Keratinocyte (primary cell): Measurements from ENCODE around the gene LRRC8D. TPM values are rescaled to one million over a fixed set of nuclear protein-coding genes. Genes with fewer than 3 reads are reported as not detected.

Experiments
- DNase-seq: peaks from one replicate; pipeline ENCODE4 v3.0.0-alpha.2; 2011; ENCODE audit warnings: low read depth, missing footprints, low spot score
- FAIRE-seq: peaks from 2 replicates; lab custom pipeline; 2011; peaks lifted over from hg19 to GRCh38; lab: Jason Lieb, UNC
- H2AFZ ChIP-seq: 2 replicates; pipeline ENCODE4 v1.6.0; 2012; ENCODE audit warnings: low read length, control low read depth, inconsistent platforms; ENCODE audit not compliant: control insufficient read depth
- H3K27ac ChIP-seq: 2 replicates; pipeline ENCODE4 v1.5.1; 2011; ENCODE audit warnings: low read length; ENCODE audit not compliant: control insufficient read depth, insufficient read depth
- H3K27me3 ChIP-seq: 3 replicates; pipeline ENCODE4 v1.6.0; 2011; ENCODE audit warnings: low read length; ENCODE audit not compliant: control insufficient read depth, insufficient read depth; ENCODE audit errors: extremely low read depth
- H3K36me3 ChIP-seq, 2 experiments: 2 replicates in 1 of 2; 3 replicates in 1 of 2; pipeline ENCODE4 v1.5.1; 2011; ENCODE audit warnings: low read length in 2 of 2, mild to moderate bottlenecking in 1 of 2; ENCODE audit not compliant: control insufficient read depth in 2 of 2, insufficient read depth in 2 of 2; ENCODE audit errors: extremely low read depth in 1 of 2
- H3K4me1 ChIP-seq: 3 replicates; pipeline ENCODE4 v1.5.1; 2011; ENCODE audit warnings: low read length; ENCODE audit not compliant: control insufficient read depth, insufficient read depth; ENCODE audit errors: extremely low read depth
- H3K4me2 ChIP-seq: 3 replicates; pipeline ENCODE4 v1.6.0; 2011; ENCODE audit warnings: low read depth, low read length; ENCODE audit not compliant: control insufficient read depth, insufficient read depth; ENCODE audit errors: extremely low read depth
- H3K4me3 ChIP-seq, 3 experiments: fragments of 200-600 bp in 1 of 3; sonication (generic) in 1 of 3; 2 replicates in 2 of 3; 3 replicates in 1 of 3; pipeline ENCODE4 v1.5.1; 2011 to 2016; ENCODE audit warnings: low read length in 3 of 3, mild to moderate bottlenecking in 3 of 3, control low read depth in 2 of 3, inconsistent platforms in 1 of 3, low read depth in 1 of 3, mixed read lengths in 1 of 3, mixed run types in 1 of 3, moderate library complexity in 1 of 3; ENCODE audit not compliant: control insufficient read depth in 2 of 3, insufficient read depth in 2 of 3; ENCODE audit errors: extremely low read depth in 1 of 3
- H3K79me2 ChIP-seq: 2 replicates; pipeline ENCODE4 v1.6.0; 2012; ENCODE audit warnings: low read length; ENCODE audit not compliant: control insufficient read depth, insufficient read depth
- H3K9ac ChIP-seq: 3 replicates; pipeline ENCODE4 v1.6.0; 2011; ENCODE audit warnings: low read length; ENCODE audit not compliant: control insufficient read depth, insufficient read depth; ENCODE audit errors: extremely low read depth
- H3K9me1 ChIP-seq: 3 replicates; pipeline ENCODE4 v1.6.0; 2011; ENCODE audit warnings: low read length; ENCODE audit not compliant: control insufficient read depth, insufficient read depth; ENCODE audit errors: extremely low read depth
- H3K9me3 ChIP-seq: 2 replicates; pipeline ENCODE4 v1.5.1; 2012; ENCODE audit warnings: low read depth, low read length; ENCODE audit not compliant: control insufficient read depth
- H4K20me1 ChIP-seq: 3 replicates; pipeline ENCODE4 v1.6.0; 2011; ENCODE audit warnings: low read length; ENCODE audit not compliant: control insufficient read depth, insufficient read depth; ENCODE audit errors: extremely low read depth
- EZH2 ChIP-seq: IDR thresholded peaks from one replicate; pipeline ENCODE4 v1.6.1; 2012; ENCODE audit warnings: inconsistent platforms, mild to moderate bottlenecking, low read length, moderate library complexity
- dilution Hi-C: fragments of 300-500 bp; cut with MboI; formaldehyde crosslinking; loops from one replicate; pipeline ENCODE4 v1.7.0; 2020; ENCODE audit warnings: low sequenced_read_pairs; ENCODE audit not compliant: extremely low pct_ligation_motif_present
- polyA plus RNA-seq, 5 experiments: library from polyadenylated mRNA; depleted of rRNA in 3 of 5; stranded (reverse) in 3 of 5; stranded (forward) in 1 of 5; unstranded in 1 of 5; fragments of >200 nt; gene quantifications; 1 replicate in 1 of 5; 2 replicates in 3 of 5; 3 replicates in 1 of 5; pipeline versions ENCODE4 v1.2.1 to v1.2.3, GENCODE V29; 2011 to 2012; ENCODE audit warnings: missing spikeins in 2 of 5, low read depth in 1 of 5, low replicate concordance in 1 of 5
- TF ChIP-seq, protein P1 (sequence below), 3 experiments: IDR thresholded peaks in 1 of 3; conservative IDR thresholded peaks in 1 of 3; optimal IDR thresholded peaks in 1 of 3; 2 replicates in 2 of 3; 3 replicates in 1 of 3; pipeline versions ENCODE3 to v1.5.1; 2011; ENCODE audit warnings: low read length in 3 of 3, mild to moderate bottlenecking in 3 of 3, moderate library complexity in 2 of 3, control low read depth in 1 of 3, inconsistent platforms in 1 of 3; ENCODE audit not compliant: insufficient read depth in 2 of 3; ENCODE audit errors: extremely low read depth in 1 of 3

The LRRC8D gene
- polyA plus RNA-seq, 1 donor (not counting 4 experiments of a cell fraction or from before 2014, with no cell fraction given): 54.7 TPM

DNA sequence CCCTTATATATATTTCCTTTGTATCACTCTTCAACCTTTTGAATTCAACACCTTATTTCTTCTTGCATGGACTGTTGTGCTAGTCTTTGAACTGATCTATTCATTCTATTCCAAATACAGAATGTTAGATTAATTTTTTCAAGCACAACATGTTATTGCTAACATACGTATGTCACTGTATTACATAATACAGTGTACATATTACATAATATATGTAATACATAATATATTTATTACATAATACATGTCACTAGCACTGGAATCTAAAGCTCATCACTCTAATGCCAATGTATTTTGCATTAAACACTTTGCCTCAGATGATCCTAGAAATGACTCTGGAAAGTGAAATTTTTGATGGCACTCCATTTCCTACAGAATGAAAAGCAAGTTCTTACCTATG is 59.8 kb downstream of the LRRC8D start:
- Histone ChIP-seq H3K27me3 (no peaks in the 10 kb centered on the region), H4K20me1 (no peaks in the 10 kb centered on the region), H3K4me3 (no peak overlapping the region), H3K9ac (no peak overlapping the region), H2AFZ (no peak overlapping the region), H3K36me3 (peaks cover 2 to 3% of the 10 kb centered on the region in 2 experiments), H3K27ac (no peak overlapping the region), H3K4me1 (peaks cover 24% of the 10 kb centered on the region), H3K9me3 (no peaks in the 10 kb centered on the region), H3K4me2 (no peak overlapping the region), H3K9me1 (no peaks in the 10 kb centered on the region), H3K79me2 (peaks cover 7% of the 10 kb centered on the region)
- dilution Hi-C loops: no loop called here
- FAIRE-seq (no peak), DNase-seq (no peak)
- TF ChIP-seq EZH2: no peak
- TF ChIP-seq, protein P1, sequence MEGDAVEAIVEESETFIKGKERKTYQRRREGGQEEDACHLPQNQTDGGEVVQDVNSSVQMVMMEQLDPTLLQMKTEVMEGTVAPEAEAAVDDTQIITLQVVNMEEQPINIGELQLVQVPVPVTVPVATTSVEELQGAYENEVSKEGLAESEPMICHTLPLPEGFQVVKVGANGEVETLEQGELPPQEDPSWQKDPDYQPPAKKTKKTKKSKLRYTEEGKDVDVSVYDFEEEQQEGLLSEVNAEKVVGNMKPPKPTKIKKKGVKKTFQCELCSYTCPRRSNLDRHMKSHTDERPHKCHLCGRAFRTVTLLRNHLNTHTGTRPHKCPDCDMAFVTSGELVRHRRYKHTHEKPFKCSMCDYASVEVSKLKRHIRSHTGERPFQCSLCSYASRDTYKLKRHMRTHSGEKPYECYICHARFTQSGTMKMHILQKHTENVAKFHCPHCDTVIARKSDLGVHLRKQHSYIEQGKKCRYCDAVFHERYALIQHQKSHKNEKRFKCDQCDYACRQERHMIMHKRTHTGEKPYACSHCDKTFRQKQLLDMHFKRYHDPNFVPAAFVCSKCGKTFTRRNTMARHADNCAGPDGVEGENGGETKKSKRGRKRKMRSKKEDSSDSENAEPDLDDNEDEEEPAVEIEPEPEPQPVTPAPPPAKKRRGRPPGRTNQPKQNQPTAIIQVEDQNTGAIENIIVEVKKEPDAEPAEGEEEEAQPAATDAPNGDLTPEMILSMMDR (optimal IDR thresholded peaks at IDR 0.05 in 1 of 3, IDR thresholded peaks at IDR 0.05 in 1 of 3, conservative IDR thresholded peaks at IDR 0.05 in 1 of 3; ENCODE audit: extremely low read depth in 1 of 3, insufficient read depth in 2 of 3, low read length in 3 of 3): no peak

DNA sequence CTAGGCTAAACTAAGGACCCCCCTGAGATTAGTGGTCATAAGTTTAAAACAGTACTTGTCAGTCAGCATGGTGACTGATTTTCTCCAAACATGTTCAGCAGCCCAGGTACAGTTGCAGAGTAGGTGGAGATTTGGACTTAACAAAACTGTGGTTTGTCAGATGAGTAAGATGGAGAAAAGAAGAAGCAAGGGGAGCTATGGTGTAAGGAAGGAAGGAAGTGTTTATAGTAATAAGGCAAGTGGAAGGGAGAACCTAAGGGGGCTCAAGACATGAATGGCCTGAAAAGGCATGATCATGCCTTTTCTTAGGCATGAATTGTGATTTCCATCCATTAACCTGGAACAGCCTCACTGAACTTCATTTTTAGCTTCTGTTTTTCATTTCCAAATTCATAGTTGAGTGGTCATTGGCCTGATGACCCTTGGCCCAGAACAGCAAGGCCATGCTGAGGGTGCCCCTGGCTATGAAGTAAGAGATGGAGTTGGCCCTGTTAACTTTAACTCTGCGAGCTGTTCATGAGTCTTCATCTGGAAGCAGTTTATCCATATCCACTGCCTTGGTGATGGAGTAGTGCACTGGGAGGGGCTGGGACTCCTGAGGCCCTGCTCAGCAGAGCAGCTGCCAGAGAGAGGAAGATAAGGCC is 60.7 kb downstream of the LRRC8D start:
- peaks cover 0 to 3% of the 10 kb centered on the region in 2 experiments for H3K36me3 ChIP-seq
- H3K4me2 ChIP-seq: no peak overlapping the region
- dilution Hi-C loops: no loop called here
- peaks cover 7% of the 10 kb centered on the region for H3K79me2 ChIP-seq
- H3K4me1 ChIP-seq: peaks cover 28% of the 10 kb centered on the region
- TF ChIP-seq, protein P1 (optimal IDR thresholded peaks at IDR 0.05 in 1 of 3, IDR thresholded peaks at IDR 0.05 in 1 of 3, conservative IDR thresholded peaks at IDR 0.05 in 1 of 3; ENCODE audit: extremely low read depth in 1 of 3, insufficient read depth in 2 of 3, low read length in 3 of 3): no peak
- TF ChIP-seq EZH2: no peak
- no peaks in the 10 kb centered on the region for H3K9me3 ChIP-seq
- no peak overlapping the region for H3K27ac ChIP-seq
- DNase-seq: no peak
- no peaks in the 10 kb centered on the region for H3K27me3 ChIP-seq
- H3K4me3 ChIP-seq: no peak overlapping the region
- H2AFZ ChIP-seq: no peak overlapping the region
- no peaks in the 10 kb centered on the region for H4K20me1 ChIP-seq
- peak; percentile 20 for FAIRE-seq
- H3K9me1 ChIP-seq: no peaks in the 10 kb centered on the region
- H3K9ac ChIP-seq: no peak overlapping the region
